Endothelial cell (in vitro differentiated cells): Measurements from ENCODE around the gene AUTS2. TPM values are rescaled to one million over a fixed set of nuclear protein-coding genes. Genes with fewer than 3 reads are reported as not detected.

Experiments used
- DNase-seq: peaks from one replicate; pipeline ENCODE4 v3.0.0; 2021; ENCODE audit warnings: low spot score
- H3K27ac Mint-ChIP-seq: one replicate; pipeline ENCODE4 v1.8.0; 2021; ENCODE audit warnings: mixed read lengths, inconsistent platforms; ENCODE audit not compliant: unreplicated experiment
- H3K27me3 Mint-ChIP-seq: one replicate; pipeline ENCODE4 v1.8.0; 2021; ENCODE audit warnings: mild to moderate bottlenecking, moderate library complexity, mixed read lengths, inconsistent platforms; ENCODE audit not compliant: unreplicated experiment
- H3K36me3 Mint-ChIP-seq: one replicate; pipeline ENCODE4 v1.8.0; 2021; ENCODE audit warnings: mild to moderate bottlenecking, low read depth, mixed read lengths, inconsistent platforms; ENCODE audit not compliant: unreplicated experiment
- H3K4me1 Mint-ChIP-seq: one replicate; pipeline ENCODE4 v1.8.0; 2021; ENCODE audit warnings: mild to moderate bottlenecking, mixed read lengths, inconsistent platforms; ENCODE audit not compliant: unreplicated experiment
- H3K4me3 Mint-ChIP-seq: one replicate; pipeline ENCODE4 v1.8.0; 2021; ENCODE audit warnings: mild to moderate bottlenecking, mixed read lengths, inconsistent platforms; ENCODE audit not compliant: unreplicated experiment
- H3K9me3 Mint-ChIP-seq: one replicate; pipeline ENCODE4 v1.8.0; 2021; ENCODE audit warnings: mixed read lengths, inconsistent platforms; ENCODE audit not compliant: unreplicated experiment
- CTCF ChIP-seq: fragments of 200-600 bp; sonication (generic); IDR thresholded peaks from one replicate; pipeline ENCODE4 v1.5.0; 2021; ENCODE audit warnings: antibody characterized with exemption; ENCODE audit not compliant: unreplicated experiment
- total RNA-seq: library from RNA; stranded (reverse); fragmentation: NEBNext Ultra II Directional; extraction: Animal tissue kit (Norgen Biotek cat#: 25700); gene quantifications from one replicate; pipeline ENCODE4 v1.2.1, GENCODE V29; 2021; ENCODE audit not compliant: unreplicated experiment

Gene AUTS2
- total RNA-seq, 1 donor from 2014 or later, result 103 TPM

GRCh38 chr7:70178211-70178610 is 579.9 kb downstream of the AUTS2 start:
- H3K27me3 Mint-ChIP-seq, result no peaks in the 10 kb centered on the region
- DNase-seq, result no peak
- H3K4me3 Mint-ChIP-seq, result no peak overlapping the region
- H3K27ac Mint-ChIP-seq, result no peak overlapping the region
- TF ChIP-seq CTCF, result no peak
- H3K4me1 Mint-ChIP-seq, result peaks cover 7% of the 10 kb centered on the region
- H3K9me3 Mint-ChIP-seq, result no peaks in the 10 kb centered on the region
- no peaks in the 10 kb centered on the region for H3K36me3 Mint-ChIP-seq

GRCh38 chr7:70178787-70179186 is 580.5 kb downstream of the AUTS2 start:
- Mint-ChIP-seq H3K27ac (peak overlapping the region; percentile 24), H3K9me3 (no peaks in the 10 kb centered on the region), H3K27me3 (no peaks in the 10 kb centered on the region), H3K4me1 (peaks cover 7% of the 10 kb centered on the region), H3K36me3 (no peaks in the 10 kb centered on the region), H3K4me3 (no peak overlapping the region)
- TF ChIP-seq CTCF, result no peak
- no peak for DNase-seq

- H3K4me3 Mint-ChIP-seq, result no peak overlapping the region
Observed at GRCh38 chr7:70182521-70182920, 584.2 kb downstream of the AUTS2 start.

GRCh38 chr7:70183278-70183677 is 585.0 kb downstream of the AUTS2 start:
- no peaks in the 10 kb centered on the region for H3K36me3 Mint-ChIP-seq
- H3K27ac Mint-ChIP-seq, result no peak overlapping the region
- no peaks in the 10 kb centered on the region for H3K27me3 Mint-ChIP-seq
- no peak overlapping the region for H3K4me3 Mint-ChIP-seq
- H3K4me1 Mint-ChIP-seq, result peaks cover 4% of the 10 kb centered on the region
- no peak for TF ChIP-seq CTCF
- no peak for DNase-seq
- no peaks in the 10 kb centered on the region for H3K9me3 Mint-ChIP-seq

More at GRCh38 chr7:70182521-70182920, 584.2 kb downstream of the AUTS2 start:
- peaks cover 7% of the 10 kb centered on the region for H3K4me1 Mint-ChIP-seq
- DNase-seq, result no peak
- H3K9me3 Mint-ChIP-seq, result no peaks in the 10 kb centered on the region
- H3K36me3 Mint-ChIP-seq, result no peaks in the 10 kb centered on the region
- H3K27ac Mint-ChIP-seq, result no peak overlapping the region
- no peak for TF ChIP-seq CTCF
- H3K27me3 Mint-ChIP-seq, result no peaks in the 10 kb centered on the region

- Mint-ChIP-seq H3K36me3 (no peaks in the 10 kb centered on the region), H3K27me3 (peaks cover 1% of the 10 kb centered on the region)
Observed at GRCh38 chr7:70188901-70189650, 590.8 kb downstream of the AUTS2 start.

More at GRCh38 chr7:70188901-70189650, 590.8 kb downstream of the AUTS2 start:
- TF ChIP-seq CTCF, result no peak
- DNase-seq, result no peak
- Mint-ChIP-seq H3K4me3 (no peak overlapping the region), H3K4me1 (no peaks in the 10 kb centered on the region), H3K9me3 (no peaks in the 10 kb centered on the region), H3K27ac (no peak overlapping the region)
